Activated T-cell treated with anti-CD3 and anti-CD28 coated beads for 24 hours (primary cell): ENCODE measurements around the gene ASAH2B.

ENCODE experiments used
- DNase-seq: peaks from one replicate; pipeline ENCODE4 v3.0.0-alpha.2; 2020; ENCODE audit warnings: low read depth

Gene ASAH2B

DNA sequence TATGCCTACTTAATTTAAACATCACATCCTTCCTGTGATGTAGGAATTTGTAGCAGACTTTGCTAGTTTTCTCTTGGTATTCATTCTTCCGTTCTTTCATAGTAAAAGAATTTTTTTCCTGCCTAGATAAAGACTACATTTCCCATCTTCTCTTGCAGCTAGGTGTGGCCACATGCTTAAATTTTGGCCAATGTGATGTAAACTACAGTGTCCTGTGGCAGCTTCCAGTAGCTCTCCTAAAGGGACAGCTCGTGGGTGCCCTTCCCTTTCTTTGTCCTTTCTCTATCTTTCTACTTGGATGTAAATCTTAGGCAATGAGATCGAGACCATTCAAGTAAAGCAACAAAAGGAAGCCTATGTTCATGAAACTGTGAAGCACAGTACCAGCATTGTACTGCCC, 58.6 kb downstream of the ASAH2B start:
- DNase-seq = no peak

DNA sequence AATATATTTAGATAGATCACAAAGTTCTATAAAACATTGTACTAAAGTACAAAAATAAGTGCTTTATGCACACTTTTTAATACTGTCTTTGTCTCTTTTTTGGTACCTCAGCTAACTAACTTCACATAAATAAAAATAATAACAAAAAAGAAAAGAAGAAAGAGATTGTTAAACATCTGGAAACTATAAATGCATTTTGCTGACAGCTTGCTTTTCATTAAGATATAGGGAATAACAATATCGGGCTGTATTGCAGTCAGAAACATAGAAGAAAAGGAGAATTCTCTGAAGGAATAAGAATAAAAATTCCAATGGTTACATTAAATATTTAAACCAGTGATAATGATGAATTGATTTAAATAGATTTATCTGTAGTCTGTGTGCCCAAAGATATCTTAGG, 59.9 kb downstream of the ASAH2B start:
- DNase-seq = no peak

DNA sequence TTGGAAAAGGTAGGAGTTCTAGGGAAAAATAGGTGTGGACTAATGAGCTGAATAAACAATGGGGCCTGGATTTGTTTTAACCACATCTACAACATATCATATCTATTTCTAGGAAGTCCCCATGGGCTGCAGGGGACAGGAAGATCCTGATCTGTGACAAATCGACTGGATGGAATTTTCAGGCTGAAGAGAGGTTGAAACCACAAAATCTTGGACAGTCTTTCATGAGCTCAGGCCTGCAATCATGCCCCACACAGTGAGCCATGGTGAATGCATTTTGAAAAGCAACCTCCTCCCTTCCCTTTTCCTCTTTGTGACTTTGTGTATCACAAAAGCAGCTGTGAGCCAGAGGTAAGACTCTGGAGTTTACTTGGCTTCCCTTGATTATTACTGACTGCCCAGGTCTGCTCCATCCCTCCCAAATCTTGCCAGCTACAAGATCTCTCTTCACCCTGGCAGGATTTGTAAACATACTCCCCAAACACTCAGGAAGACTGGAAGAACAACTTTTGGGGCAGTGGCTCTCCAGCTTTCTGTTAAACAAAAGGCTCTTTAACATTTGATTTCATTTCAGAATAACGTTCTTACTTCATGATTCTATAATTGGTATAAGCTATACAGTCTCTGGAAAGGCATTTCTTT, 66.4 kb downstream of the ASAH2B start:
- no peak for DNase-seq

DNA sequence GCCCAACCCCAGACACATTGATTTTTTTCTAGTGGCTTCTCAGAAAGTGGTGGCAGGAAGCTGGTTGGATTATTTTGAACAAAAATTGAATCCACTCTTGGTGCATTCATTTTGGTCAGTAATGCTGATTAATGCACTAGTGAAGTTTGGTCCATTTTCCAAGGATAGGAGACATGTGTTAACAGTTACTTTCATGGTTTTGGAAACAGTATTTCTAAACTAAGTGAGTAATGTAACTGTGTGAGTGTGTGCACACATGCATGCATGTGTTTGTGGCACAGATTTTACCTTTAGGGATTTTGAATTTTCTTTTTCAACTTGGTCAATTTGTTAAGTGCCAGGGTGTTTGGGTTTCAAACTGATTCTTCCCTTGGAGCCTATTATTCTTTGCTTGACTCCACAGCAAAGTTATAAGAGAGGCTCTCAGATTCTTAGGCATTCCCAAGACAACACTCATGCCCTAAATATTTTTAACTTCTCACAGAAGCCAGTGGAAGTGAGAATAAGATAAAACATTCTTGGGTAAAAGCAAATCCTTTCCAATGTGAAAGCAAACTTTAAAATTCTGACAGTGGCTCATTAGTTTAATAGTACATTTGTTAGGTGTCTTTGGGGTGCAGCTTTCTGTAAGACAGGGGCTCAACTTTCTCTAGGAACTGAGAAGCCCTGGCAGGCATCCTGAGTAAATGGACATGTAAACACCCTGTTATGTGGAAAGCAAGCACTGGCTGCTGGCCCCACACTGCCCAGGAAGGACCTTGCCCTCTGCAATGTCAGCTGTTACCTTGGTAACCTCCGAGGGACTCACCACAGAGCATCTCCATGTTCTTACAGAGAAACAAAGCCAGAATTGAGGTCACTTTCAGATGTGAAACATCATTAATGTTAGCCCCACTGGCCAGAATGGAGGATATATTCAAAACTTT, 68.4 kb downstream of the ASAH2B start:
- DNase-seq = no peak
